ENCODE measurements around the gene ERC1.
"Not testable (repeated sequence)": the region's sequence is repeated elsewhere in the genome, so short reads cannot be mapped to it uniquely, and the experiment has no call there.

ERC1 gene

GRCh38 chr12:1293901-1294300 lies 302.9 kb downstream of the ERC1 start:
- no peak for DNase-seq

DNA sequence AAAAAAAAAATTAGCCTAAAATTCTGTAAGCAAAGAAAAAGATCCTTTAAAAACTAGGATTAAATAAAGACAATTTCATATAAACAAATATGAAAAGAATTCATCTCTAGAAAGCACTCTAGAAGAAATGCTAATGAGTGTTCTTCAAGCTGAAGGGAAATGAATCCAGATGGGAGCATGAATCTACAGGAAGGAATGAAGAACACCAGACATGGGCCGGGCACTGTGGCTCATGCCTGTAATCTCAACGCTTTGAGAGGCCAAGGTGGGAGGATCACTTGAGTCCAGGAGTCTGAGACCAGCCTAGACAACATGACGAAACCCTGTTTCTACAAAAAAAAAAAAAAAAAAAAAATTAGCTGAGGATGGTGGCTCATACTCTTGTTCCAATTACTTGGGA lies 306.2 kb downstream of the ERC1 start:
- DNase-seq: no peak

GRCh38 chr12:1297639-1298175 lies 306.7 kb downstream of the ERC1 start:
- no peak for DNase-seq

DNA sequence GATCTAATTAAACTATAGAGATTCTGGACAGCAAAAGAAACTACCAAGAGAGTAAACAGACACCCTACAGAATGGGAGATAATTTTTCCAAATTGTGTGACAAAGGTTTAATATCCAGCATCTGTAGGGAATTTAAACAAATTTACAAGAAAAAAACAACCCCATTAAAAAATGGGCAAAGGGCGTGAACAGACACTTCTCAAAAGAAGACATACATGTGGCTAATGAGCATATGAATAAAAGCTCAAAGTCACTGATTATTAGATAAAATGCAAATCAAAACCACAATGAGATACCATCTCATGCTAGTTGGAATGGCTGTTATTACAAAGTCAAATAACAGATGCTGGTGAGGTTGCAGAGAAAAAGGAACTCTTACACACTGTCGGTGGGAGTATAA lies 309.4 kb downstream of the ERC1 start:
- DNase-seq: no peak

- DNase-seq: no peak
These were observed 311.3 kb downstream of the ERC1 start for GRCh38 chr12:1302201-1302870.

GRCh38 chr12:1305063-1305434 lies 314.0 kb downstream of the ERC1 start:
- no peak for DNase-seq

DNA sequence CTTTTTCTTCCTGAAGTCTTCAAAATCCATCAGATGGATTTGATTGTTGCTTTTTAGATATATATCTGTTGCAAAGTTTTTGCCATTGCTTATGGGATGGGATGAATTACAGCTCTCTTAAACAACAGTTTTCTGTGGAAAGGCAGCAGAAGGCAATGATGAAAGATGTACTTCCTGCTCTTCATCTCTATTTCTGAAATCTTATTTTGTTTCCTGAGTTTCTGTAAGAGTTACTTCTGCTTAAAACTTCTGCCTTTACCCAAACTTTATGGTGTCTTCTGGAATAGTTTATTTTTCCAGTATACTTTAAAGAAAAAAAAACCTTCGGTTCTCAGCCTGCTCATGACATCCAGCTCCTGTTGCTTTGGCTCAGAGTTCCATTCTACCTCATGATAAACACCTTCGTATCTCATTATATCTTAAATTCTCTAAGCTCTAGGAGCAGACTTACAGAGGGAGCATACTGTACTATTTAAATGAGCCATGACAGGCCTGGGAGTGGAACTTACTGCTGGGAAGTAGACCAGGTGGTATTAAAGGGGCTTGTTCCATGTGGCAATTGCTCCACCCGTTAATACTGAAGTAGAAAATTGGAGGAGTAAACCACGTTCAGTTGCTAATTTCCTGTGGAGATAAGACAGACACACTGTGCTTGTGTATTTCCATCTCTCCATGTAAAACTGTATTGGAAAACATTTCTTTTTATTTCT lies 314.9 kb downstream of the ERC1 start:
- no peak for DNase-seq

DNA sequence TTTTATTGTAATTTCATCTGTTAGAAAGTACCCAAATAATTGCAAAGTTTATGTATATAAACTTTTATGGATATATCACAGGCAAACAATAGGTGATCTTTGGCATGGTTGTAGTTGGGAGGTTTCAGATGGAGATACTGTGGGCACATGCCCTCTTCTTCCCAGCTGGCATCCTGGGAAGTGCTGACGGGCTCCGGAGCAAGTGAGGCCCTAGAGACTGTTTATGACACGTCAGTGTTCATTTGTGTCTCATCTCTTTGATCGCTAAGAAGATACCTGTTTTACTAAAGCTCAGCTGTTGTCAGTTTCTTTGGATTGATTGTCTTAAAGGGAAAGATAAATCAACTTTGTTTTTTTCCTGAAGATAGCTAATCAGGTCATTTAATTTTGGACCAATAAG lies 315.8 kb downstream of the ERC1 start:
- no peak for DNase-seq

GRCh38 chr12:1307796-1308195 lies 316.8 kb downstream of the ERC1 start:
- no peak for DNase-seq

GRCh38 chr12:1309613-1310012 lies 318.6 kb downstream of the ERC1 start:
- DNase-seq: no peak

DNA sequence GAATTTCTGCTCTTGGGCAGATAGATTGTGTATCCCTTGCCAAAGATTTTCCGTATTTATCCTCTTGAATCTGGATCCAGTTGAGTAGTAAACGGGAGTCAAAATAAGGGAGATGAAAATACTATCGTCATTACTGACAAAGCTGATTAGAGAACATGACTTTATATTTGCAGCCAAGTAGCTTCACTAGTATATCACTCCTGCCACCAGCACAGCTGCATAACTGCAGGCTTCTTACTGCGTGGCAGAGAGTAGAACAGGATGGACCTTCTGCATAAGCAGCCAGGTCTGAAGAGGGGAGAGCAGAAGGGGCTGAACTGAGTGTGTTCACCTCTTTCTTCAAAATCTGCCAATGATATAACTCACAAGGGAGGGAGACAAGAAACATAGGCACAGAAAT lies 319.6 kb downstream of the ERC1 start:
- no peak for DNase-seq

DNA sequence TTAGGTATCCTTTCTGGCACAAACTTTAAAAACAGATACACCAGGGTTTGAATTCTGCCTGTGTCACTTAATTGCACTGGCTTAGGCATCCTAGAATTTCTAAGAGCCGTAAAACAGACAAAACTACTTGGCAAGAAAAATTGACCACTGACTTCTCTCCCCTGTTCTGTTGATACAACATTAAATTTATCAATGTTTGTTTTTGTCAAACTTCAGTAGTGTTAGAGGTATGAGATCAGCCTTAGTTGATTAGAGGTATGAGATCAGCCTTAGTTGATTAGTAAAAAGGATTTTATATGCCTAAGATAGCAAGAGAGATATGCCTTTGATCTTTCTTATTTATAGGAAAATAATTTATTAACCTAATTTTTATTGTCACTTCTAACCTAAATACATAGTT lies 320.1 kb downstream of the ERC1 start:
- no peak for DNase-seq

DNA sequence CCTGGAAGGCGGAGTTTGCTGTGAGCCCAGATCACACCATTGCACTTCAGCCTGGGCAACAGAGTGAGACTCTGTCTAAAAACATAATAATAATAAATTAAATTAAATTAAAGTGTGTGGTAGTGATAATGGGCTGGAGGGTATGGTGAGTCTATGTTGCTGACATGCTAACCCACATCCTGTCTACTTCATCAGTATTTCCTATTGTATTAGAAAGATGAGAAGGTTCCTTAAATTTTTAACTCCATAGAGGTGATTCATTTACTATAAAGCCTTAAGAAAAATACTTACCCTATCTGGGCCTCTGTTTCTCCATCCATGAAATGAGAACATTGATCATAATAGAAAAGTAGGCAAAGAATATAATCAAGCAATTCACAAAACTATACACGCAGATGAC lies 322.9 kb downstream of the ERC1 start:
- no peak for DNase-seq

- DNase-seq: no peak
These were observed 323.5 kb downstream of the ERC1 start for GRCh38 chr12:1314523-1314922.

GRCh38 chr12:1316991-1317390 lies 326.0 kb downstream of the ERC1 start:
- not testable (repeated sequence) for DNase-seq

DNA sequence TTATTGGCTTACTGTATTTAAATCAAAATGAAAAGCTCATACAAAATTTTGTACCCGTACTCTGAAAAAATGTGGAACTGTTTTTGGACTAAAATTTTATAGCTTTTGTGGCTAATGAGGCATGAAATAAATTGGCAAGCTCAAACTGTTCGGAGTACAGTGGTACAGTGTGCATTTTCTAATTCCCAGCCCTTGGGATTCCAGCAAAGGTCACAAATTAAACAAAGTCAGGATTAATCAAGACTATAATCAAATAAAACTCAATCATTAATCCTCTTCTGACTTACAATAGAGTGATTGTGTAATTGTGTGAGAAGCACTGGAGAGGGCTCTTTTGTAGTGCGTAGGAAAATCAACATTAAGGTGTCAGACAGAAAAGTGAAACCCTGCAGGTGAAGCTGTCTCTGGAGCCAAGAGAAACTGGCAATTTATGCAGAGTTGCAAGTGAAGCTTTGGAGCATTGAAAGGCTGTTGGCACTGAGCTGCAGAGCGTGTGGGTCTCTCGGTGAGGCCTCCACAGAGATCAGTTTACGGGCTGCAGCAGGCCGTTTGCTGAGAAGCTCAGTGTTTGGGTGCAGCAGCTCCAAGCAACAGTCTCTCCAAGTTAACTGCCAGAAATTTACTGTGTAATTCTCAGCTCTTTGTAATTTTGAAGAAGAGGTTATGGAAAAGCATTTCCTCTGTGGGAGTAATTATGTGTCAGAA lies 327.5 kb downstream of the ERC1 start:
- peak in 1 of 2 experiments; percentile 4 for DNase-seq

- DNase-seq: no peak
These were observed 328.2 kb downstream of the ERC1 start for GRCh38 chr12:1319212-1319611.

DNA sequence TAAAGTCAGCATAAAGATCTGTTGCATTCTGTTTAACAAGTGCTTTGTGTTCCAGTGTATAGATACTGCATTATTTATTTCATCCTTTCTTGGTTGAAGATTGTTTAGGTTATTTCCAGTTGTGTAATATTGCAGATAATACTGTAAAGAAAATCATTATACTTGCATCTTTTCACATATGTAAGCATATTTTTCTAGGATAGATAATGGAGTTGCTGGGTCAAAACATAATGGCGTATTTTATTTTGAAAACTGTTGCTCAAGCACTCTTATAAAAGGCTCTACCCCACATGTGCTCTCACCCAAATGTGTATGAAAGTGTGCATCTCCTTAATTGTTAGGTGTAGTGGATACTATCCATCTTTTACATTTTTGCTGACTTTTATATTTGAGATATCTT lies 329.0 kb downstream of the ERC1 start:
- DNase-seq: no peak

GRCh38 chr12:1322821-1323220 lies 331.8 kb downstream of the ERC1 start:
- no peak for DNase-seq

- DNase-seq: no peak
These were observed 333.1 kb downstream of the ERC1 start for GRCh38 chr12:1324099-1324498.

DNA sequence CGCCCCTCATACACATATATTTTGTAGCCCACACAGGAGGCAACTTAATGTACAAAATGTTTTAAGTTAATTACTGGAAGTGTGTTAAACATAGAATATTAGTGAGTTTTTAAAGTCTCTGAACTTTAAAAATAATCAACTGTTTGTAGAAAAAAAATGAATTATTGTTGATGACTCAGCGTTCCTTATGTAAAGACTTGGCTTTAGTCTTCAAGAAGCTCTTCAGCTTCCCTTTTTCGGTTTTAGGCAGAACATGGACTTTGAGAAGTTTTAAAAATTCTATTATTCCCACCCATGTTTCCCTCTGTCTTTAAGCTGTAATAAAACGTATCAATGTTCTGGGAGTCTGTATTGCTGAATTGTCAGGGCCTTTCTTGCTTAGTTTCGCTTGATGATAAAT lies 333.9 kb downstream of the ERC1 start:
- DNase-seq: no peak

DNA sequence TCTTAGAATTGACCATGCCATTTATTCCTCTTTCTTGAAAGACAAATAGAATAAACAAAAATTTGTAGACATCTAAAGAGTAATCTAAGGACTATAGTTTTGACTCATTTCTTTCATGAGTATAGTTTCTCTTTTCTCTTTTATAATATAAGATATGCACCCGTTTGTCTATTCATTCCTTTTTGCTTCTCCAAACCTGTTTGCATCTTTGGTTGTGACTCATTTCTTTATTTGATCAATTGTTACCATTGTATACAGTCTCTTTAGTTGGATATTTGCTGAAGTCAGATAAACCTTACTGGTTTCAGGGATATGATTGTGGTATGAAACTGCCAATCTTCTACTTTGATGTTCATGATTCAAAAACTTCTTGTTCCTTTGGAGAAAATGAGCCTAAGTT lies 334.6 kb downstream of the ERC1 start:
- no peak for DNase-seq

- no peak for DNase-seq
These were observed 335.2 kb downstream of the ERC1 start for GRCh38 chr12:1326258-1326657.

DNA sequence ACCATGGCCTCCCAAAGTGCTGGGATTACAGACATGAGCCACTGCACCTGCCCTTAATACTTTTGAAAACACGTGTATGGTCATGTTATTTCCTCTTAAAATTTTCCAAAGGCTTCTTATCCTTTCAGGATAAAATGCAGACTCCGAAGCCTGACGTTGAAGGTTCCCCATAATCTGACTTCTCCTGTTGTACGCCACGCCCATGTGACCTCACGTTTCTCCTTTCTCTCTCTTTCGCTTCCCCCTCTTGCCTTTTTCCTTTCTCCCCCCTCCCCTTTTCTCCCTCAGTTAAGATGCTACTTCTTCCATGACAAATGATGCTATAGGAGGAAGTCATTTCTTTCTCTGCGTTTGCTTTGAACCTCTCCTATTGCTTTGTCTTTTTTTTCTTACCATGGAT lies 337.4 kb downstream of the ERC1 start:
- no peak for DNase-seq
